SIG-M5 treated with dmso at 0.1 percent for 504 hours (cell line): Measurements from ENCODE around the gene MGA.

Experiments
- DNase-seq: peaks from one replicate; lab custom pipeline; 2025; ENCODE audit not compliant: unreplicated experiment; lab: John Stamatoyannopoulos, UW

The MGA gene

GRCh38 chr15:41780266-41780665 lies 120.1 kb downstream of the MGA start:
- DNase-seq = no peak

- no peak for DNase-seq
Observed at GRCh38 chr15:41780727-41781126, 120.5 kb downstream of the MGA start.

- no peak for DNase-seq
Observed at GRCh38 chr15:41782371-41783282, 122.4 kb downstream of the MGA start.

GRCh38 chr15:41783296-41783695 lies 123.1 kb downstream of the MGA start:
- no peak for DNase-seq

GRCh38 chr15:41788262-41788661 lies 128.1 kb downstream of the MGA start:
- no peak for DNase-seq

- no peak for DNase-seq
Observed at GRCh38 chr15:41789236-41789635, 129.0 kb downstream of the MGA start.

- no peak for DNase-seq
Observed at GRCh38 chr15:41789662-41790061, 129.5 kb downstream of the MGA start.

GRCh38 chr15:41790169-41790568 lies 130.0 kb downstream of the MGA start:
- no peak for DNase-seq

- DNase-seq = no peak
Observed at GRCh38 chr15:41790756-41791546, 130.7 kb downstream of the MGA start.

- no peak for DNase-seq
Observed at GRCh38 chr15:41791547-41791937, 131.3 kb downstream of the MGA start.

GRCh38 chr15:41792000-41792637 lies 131.9 kb downstream of the MGA start:
- DNase-seq = no peak

GRCh38 chr15:41794081-41794480 lies 133.9 kb downstream of the MGA start:
- no peak for DNase-seq

GRCh38 chr15:41795996-41796856 lies 136.0 kb downstream of the MGA start:
- DNase-seq = no peak

GRCh38 chr15:41797201-41797944 lies 137.2 kb downstream of the MGA start:
- no peak for DNase-seq

- DNase-seq = no peak
Observed at GRCh38 chr15:41798607-41799487, 138.6 kb downstream of the MGA start.

GRCh38 chr15:41799488-41799805 lies 139.2 kb downstream of the MGA start:
- DNase-seq = no peak

- DNase-seq = no peak
Observed at GRCh38 chr15:41801185-41801584, 141.0 kb downstream of the MGA start.

GRCh38 chr15:41801850-41802455 lies 141.7 kb downstream of the MGA start:
- DNase-seq = no peak

GRCh38 chr15:41804361-41804760 lies 144.2 kb downstream of the MGA start:
- DNase-seq = no peak
